PFSK-1 (cell line): ENCODE results near the gene MAGI1.

Experiments used
- FOXP2 ChIP-seq: optimal IDR thresholded peaks from 2 replicates; pipeline ENCODE3; 2011; ENCODE audit warnings: borderline replicate concordance, control low read depth, inconsistent platforms; ENCODE audit not compliant: insufficient read depth; ENCODE audit errors: extremely low read length, extremely low read depth
- POLR2AphosphoS5 ChIP-seq: IDR thresholded peaks from 2 replicates; pipeline ENCODE4 v1.6.1; 2012; ENCODE audit warnings: low read depth, mild to moderate bottlenecking, control low read depth, low read length, moderate library complexity
- SIN3A ChIP-seq: IDR thresholded peaks from 2 replicates; pipeline ENCODE4 v1.6.1; 2012; ENCODE audit warnings: mild to moderate bottlenecking, low read length, moderate library complexity, borderline replicate concordance; ENCODE audit not compliant: insufficient read depth
- TAF1 ChIP-seq: IDR thresholded peaks from 2 replicates; pipeline ENCODE4 v1.6.1; 2012; ENCODE audit warnings: low read length, control low read depth, borderline replicate concordance; ENCODE audit not compliant: insufficient read depth
- TF ChIP-seq, protein P1 (sequence below), 2 experiments: IDR thresholded peaks; 2 replicates each; pipeline versions ENCODE4 v1.6.1 to v1.8.0; 2011 to 2012; ENCODE audit warnings: low read depth in 2 of 2, low read length in 2 of 2, control low read depth in 1 of 2, inconsistent platforms in 1 of 2, mild to moderate bottlenecking in 1 of 2, moderate library complexity in 1 of 2; ENCODE audit not compliant: insufficient read depth in 1 of 2

Gene MAGI1

GRCh38 chr3:65419233-65419632, 619.5 kb downstream of the MAGI1 start:
- TF ChIP-seq SIN3A (no peak), TAF1 (no peak), FOXP2 (no peak), POLR2AphosphoS5 (no peak)
- TF ChIP-seq, protein P1, sequence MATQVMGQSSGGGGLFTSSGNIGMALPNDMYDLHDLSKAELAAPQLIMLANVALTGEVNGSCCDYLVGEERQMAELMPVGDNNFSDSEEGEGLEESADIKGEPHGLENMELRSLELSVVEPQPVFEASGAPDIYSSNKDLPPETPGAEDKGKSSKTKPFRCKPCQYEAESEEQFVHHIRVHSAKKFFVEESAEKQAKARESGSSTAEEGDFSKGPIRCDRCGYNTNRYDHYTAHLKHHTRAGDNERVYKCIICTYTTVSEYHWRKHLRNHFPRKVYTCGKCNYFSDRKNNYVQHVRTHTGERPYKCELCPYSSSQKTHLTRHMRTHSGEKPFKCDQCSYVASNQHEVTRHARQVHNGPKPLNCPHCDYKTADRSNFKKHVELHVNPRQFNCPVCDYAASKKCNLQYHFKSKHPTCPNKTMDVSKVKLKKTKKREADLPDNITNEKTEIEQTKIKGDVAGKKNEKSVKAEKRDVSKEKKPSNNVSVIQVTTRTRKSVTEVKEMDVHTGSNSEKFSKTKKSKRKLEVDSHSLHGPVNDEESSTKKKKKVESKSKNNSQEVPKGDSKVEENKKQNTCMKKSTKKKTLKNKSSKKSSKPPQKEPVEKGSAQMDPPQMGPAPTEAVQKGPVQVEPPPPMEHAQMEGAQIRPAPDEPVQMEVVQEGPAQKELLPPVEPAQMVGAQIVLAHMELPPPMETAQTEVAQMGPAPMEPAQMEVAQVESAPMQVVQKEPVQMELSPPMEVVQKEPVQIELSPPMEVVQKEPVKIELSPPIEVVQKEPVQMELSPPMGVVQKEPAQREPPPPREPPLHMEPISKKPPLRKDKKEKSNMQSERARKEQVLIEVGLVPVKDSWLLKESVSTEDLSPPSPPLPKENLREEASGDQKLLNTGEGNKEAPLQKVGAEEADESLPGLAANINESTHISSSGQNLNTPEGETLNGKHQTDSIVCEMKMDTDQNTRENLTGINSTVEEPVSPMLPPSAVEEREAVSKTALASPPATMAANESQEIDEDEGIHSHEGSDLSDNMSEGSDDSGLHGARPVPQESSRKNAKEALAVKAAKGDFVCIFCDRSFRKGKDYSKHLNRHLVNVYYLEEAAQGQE (IDR thresholded peaks at IDR 0.05; ENCODE audit: insufficient read depth in 1 of 2, low read depth in 2 of 2, low read length in 2 of 2): no peak

DNA sequence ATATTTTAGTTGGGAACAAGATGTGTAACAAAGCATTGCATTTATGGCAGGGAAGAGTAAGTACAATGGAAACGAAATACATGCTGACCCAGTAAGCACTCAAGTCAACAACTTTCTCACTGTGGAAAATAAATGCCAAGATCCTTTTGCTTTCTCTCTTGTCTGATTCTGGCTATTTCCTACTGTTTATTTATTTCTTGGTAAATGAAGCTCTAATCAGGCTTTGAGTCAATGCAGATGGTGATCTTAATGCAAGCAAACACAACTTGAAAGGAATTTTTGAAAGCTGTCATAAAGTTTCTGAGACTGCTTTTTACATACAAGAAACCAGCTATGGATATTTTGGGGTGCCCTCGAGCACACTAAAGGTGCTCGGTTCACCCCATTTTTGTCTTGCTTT, 624.8 kb downstream of the MAGI1 start:
- TF ChIP-seq SIN3A (no peak), POLR2AphosphoS5 (no peak), FOXP2 (no peak), TAF1 (no peak)
- TF ChIP-seq, protein P1 (IDR thresholded peaks at IDR 0.05; ENCODE audit: insufficient read depth in 1 of 2, low read depth in 2 of 2, low read length in 2 of 2): no peak

DNA sequence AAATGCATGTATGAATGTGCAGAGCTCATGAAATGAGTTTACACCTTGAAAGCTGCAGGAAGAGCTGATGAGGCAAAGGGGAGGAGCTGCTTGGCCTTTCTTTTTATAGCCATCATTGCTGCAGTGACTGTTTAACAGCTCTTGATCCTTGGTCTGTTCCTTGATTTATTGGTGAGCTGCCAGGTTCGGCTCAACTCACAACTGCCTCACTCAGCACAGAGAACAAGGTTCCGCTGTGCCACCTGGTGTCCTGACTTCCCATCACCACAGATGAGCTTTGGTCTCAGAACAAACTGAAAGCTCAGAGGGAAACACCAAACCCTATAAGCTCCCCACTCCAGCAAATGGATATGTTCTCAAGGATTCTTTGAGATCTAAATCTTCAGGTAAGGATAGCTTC, 626.1 kb downstream of the MAGI1 start:
- TF ChIP-seq FOXP2: no peak
- no peak for TF ChIP-seq SIN3A
- TF ChIP-seq, protein P1 (IDR thresholded peaks at IDR 0.05; ENCODE audit: insufficient read depth in 1 of 2, low read depth in 2 of 2, low read length in 2 of 2): no peak
- TF ChIP-seq POLR2AphosphoS5: no peak
- TF ChIP-seq TAF1: no peak

GRCh38 chr3:65411367-65411766, 627.4 kb downstream of the MAGI1 start:
- TF ChIP-seq POLR2AphosphoS5 (no peak), SIN3A (no peak), FOXP2 (no peak), TAF1 (no peak)
- TF ChIP-seq, protein P1 (IDR thresholded peaks at IDR 0.05; ENCODE audit: insufficient read depth in 1 of 2, low read depth in 2 of 2, low read length in 2 of 2): no peak

DNA sequence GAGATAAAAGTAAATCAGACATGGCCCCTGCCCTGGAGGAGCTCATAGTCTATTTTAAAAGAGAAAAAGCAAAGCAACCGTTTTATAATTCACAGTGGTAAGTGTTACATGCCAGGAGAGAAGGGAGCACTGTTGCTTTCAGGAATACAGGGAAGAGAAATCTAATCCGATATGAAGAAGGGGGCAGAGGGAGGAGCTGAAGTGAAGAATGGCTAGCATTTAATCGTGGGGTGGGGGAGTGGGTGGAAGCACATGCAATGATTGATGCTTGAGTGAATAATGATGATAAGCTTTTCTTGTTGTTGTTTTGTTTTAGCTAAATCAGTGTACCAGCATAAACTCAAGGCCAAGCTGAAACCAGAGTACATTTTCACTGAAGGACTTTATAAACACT, 629.5 kb downstream of the MAGI1 start:
- TF ChIP-seq, protein P1 (IDR thresholded peaks at IDR 0.05; ENCODE audit: insufficient read depth in 1 of 2, low read depth in 2 of 2, low read length in 2 of 2): no peak
- TF ChIP-seq FOXP2: no peak
- TF ChIP-seq TAF1: no peak
- no peak for TF ChIP-seq POLR2AphosphoS5
- no peak for TF ChIP-seq SIN3A
